Measurements from ENCODE around the gene CCDC110.
A peak's percentile ranks its signal among the peaks of the same experiment; 100 is the strongest.

Gene CCDC110

GRCh38 chr4:185412412-185412811, 59.1 kb downstream of the CCDC110 start:
- no peak for DNase-seq

GRCh38 chr4:185411849-185412248, 59.7 kb downstream of the CCDC110 start:
- DNase-seq = no peak

GRCh38 chr4:185408432-185408831, 63.1 kb downstream of the CCDC110 start:
- no peak for DNase-seq

GRCh38 chr4:185405296-185405999, 66.1 kb downstream of the CCDC110 start:
- DNase-seq = no peak

GRCh38 chr4:185404031-185404430, 67.5 kb downstream of the CCDC110 start:
- no peak for DNase-seq

- DNase-seq = no peak
Measured at GRCh38 chr4:185399466-185399865, 72.1 kb downstream of the CCDC110 start.

GRCh38 chr4:185398618-185399017, 72.9 kb downstream of the CCDC110 start:
- no peak for DNase-seq

GRCh38 chr4:185396724-185397385, 74.7 kb downstream of the CCDC110 start, which contains the start of gene ANKRD37:
ANKRD37 (plus strand) TSS chr4:185396841; CDS start chr4:185396924, 83 bp downstream.
- peak; percentile 23 for DNase-seq

GRCh38 chr4:185395956-185396723, 75.4 kb downstream of the CCDC110 start:
- DNase-seq = peak; percentile 71

GRCh38 chr4:185395238-185395955, 76.1 kb downstream of the CCDC110 start, which contains the start of gene LRP2BP:
LRP2BP (minus strand) TSS chr4:185395924; CDS start chr4:185378186, 17,738 bp downstream.
- no peak for DNase-seq

Measured in NCI-H1417 treated with DMSO at 0.1 percent for 48 hours (cell line).